Sigmoid colon (tissue), 7 donors: ENCODE results near the gene ZNF415. TPM values are rescaled to one million over a fixed set of nuclear protein-coding genes. Genes with fewer than 3 reads are reported as not detected.

ENCODE experiments used
- DNase-seq: peaks from one replicate; pipeline ENCODE4 v3.0.0-alpha.2; 2019
- H3K27ac ChIP-seq, 4 donors: fragments of 200-600 bp; sonication (generic); one replicate each; pipeline ENCODE4 v1.5.1; 2016 to 2019; ENCODE audit warnings: mild to moderate bottlenecking in 1 of 4
- H3K27me3 ChIP-seq, 3 donors: fragments of 200-600 bp; sonication (generic); one replicate each; pipeline ENCODE4 v1.5.1; 2019; ENCODE audit warnings: mild to moderate bottlenecking in 1 of 3
- H3K36me3 ChIP-seq, 4 donors: fragments of 200-600 bp; sonication (generic); one replicate each; pipeline ENCODE4 v1.5.1; 2016 to 2019
- H3K4me1 ChIP-seq, 4 donors: fragments of 200-600 bp; sonication (generic); one replicate each; pipeline ENCODE4 v1.5.1; 2017 to 2019
- H3K4me3 ChIP-seq, 4 donors: fragments of 200-600 bp; sonication (generic); one replicate each; pipeline ENCODE4 v1.5.1; 2017 to 2019; ENCODE audit warnings: mild to moderate bottlenecking in 2 of 4, moderate library complexity in 1 of 4
- H3K9me3 ChIP-seq, 4 donors: fragments of 200-600 bp in 3 of 4; sonication (generic) in 3 of 4; one replicate each; pipeline versions ENCODE4 v1.5.1 to v1.6.1; 2013 to 2019
- EP300 ChIP-seq, 4 donors: sonication (generic); formaldehyde crosslinking; IDR thresholded peaks; one replicate each; pipeline ENCODE4 v1.6.1; 2017; ENCODE audit warnings: antibody characterized with exemption in 4 of 4
- POLR2A ChIP-seq, 2 donors: fragments of 450-650 bp; IDR thresholded peaks; one replicate each; pipeline ENCODE4 v1.6.1; 2016; ENCODE audit warnings: antibody characterized with exemption in 2 of 2, mild to moderate bottlenecking in 2 of 2, moderate library complexity in 2 of 2
- POLR2AphosphoS5 ChIP-seq, 4 donors: sonication (generic); formaldehyde crosslinking; IDR thresholded peaks; one replicate each; pipeline ENCODE4 v1.6.1; 2017; ENCODE audit warnings: antibody characterized with exemption in 4 of 4
- WGBS, 2 donors: extraction: QIAGEN DNeasy Blood & Tissue Kit; methylation state at CpG; one replicate each; pipeline ENCODE4 v1.1.7; 2013; 5-methylcytosine and 5-hydroxymethylcytosine counted together
- intact Hi-C: fragments of 100-400 bp; cut with DNase I; formaldehyde crosslinking; loops from one replicate; pipeline ENCODE4 v1.15.1; 2023
- polyA plus RNA-seq, 3 donors: library from polyadenylated mRNA; stranded (reverse); fragments of 200-250 nt; gene quantifications; one replicate each; pipeline ENCODE4 v1.2.3, GENCODE V29; 2013
- total RNA-seq, 4 donors: library from RNA; depleted of rRNA; stranded (reverse); fragments of >200 nt; gene quantifications; one replicate each; pipeline ENCODE4 v1.1.0, GENCODE V29; 2016
- TF ChIP-seq, protein P1 (sequence below), 4 experiments: fragments of 450-650 bp in 3 of 4; fragments of 200-600 bp in 1 of 4; IDR thresholded peaks; one replicate each; pipeline ENCODE4 v1.5.1; 2016 to 2019; ENCODE audit warnings: antibody characterized with exemption in 4 of 4, mild to moderate bottlenecking in 3 of 4, moderate library complexity in 2 of 4
- donor health status: healthy with polysubstance abuse.
- donor health status: Bipolar disorder and iron deficiency.
- donor health status: healthy.

The ZNF415 gene
- total and polyA plus RNA-seq, 7 donors: 2.5 to 16.9 (median 10.7) TPM

GRCh38 chr19:53165691-53166091, 33.0 kb upstream of the ZNF415 start:
- DNase-seq: no peak
- peaks cover 17 to 36% (median 29%) of the 10 kb centered on the region in 4 donors for H3K9me3 ChIP-seq
- intact Hi-C loops: no loop called here
- no peak overlapping the region for H3K27ac ChIP-seq
- TF ChIP-seq POLR2A (IDR thresholded peaks at IDR 0.05) (no peak), EP300 (IDR thresholded peaks at IDR 0.05) (no peak), POLR2AphosphoS5 (IDR thresholded peaks at IDR 0.05) (no peak)
- TF ChIP-seq, protein P1, sequence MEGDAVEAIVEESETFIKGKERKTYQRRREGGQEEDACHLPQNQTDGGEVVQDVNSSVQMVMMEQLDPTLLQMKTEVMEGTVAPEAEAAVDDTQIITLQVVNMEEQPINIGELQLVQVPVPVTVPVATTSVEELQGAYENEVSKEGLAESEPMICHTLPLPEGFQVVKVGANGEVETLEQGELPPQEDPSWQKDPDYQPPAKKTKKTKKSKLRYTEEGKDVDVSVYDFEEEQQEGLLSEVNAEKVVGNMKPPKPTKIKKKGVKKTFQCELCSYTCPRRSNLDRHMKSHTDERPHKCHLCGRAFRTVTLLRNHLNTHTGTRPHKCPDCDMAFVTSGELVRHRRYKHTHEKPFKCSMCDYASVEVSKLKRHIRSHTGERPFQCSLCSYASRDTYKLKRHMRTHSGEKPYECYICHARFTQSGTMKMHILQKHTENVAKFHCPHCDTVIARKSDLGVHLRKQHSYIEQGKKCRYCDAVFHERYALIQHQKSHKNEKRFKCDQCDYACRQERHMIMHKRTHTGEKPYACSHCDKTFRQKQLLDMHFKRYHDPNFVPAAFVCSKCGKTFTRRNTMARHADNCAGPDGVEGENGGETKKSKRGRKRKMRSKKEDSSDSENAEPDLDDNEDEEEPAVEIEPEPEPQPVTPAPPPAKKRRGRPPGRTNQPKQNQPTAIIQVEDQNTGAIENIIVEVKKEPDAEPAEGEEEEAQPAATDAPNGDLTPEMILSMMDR (IDR thresholded peaks at IDR 0.05): no peak
- H3K27me3 ChIP-seq: no peaks in the 10 kb centered on the region
- no peaks in the 10 kb centered on the region for H3K4me1 ChIP-seq
- peaks cover 5 to 19% (median 12%) of the 10 kb centered on the region in 4 donors for H3K36me3 ChIP-seq
- WGBS, 2 donors: 94 to 98% methylated on average over 3 of the region's 3 CpGs
- no peak overlapping the region for H3K4me3 ChIP-seq

- Histone ChIP-seq H3K36me3 (peaks cover 4 to 16% (median 9%) of the 10 kb centered on the region in 4 donors), H3K27ac (no peak overlapping the region), H3K4me3 (no peak overlapping the region), H3K9me3 (peaks cover 17 to 28% (median 22%) of the 10 kb centered on the region in 4 donors), H3K4me1 (peaks cover 0 to 21% (median 16%) of the 10 kb centered on the region in 4 donors), H3K27me3 (no peaks in the 10 kb centered on the region)
- 57 to 71% methylated on average over 3 of the region's 3 CpGs for WGBS, 2 donors
- intact Hi-C loops: no loop called here
- no peak for TF ChIP-seq POLR2AphosphoS5 (IDR thresholded peaks at IDR 0.05)
- no peak for TF ChIP-seq POLR2A (IDR thresholded peaks at IDR 0.05)
- no peak for TF ChIP-seq EP300 (IDR thresholded peaks at IDR 0.05)
- TF ChIP-seq, protein P1 (IDR thresholded peaks at IDR 0.05): no peak
- no peak for DNase-seq
Observed at GRCh38 chr19:53161123-53161522, 28.4 kb upstream of the ZNF415 start.

GRCh38 chr19:53160350-53160749, 27.6 kb upstream of the ZNF415 start:
- no peak overlapping the region for H3K27ac ChIP-seq
- peaks cover 9 to 21% (median 14%) of the 10 kb centered on the region in 4 donors for H3K9me3 ChIP-seq
- no peaks in the 10 kb centered on the region for H3K27me3 ChIP-seq
- intact Hi-C loops: no loop called here
- no peak overlapping the region for H3K4me3 ChIP-seq
- TF ChIP-seq POLR2A (IDR thresholded peaks at IDR 0.05): no peak
- TF ChIP-seq, protein P1 (IDR thresholded peaks at IDR 0.05): no peak
- no peak for TF ChIP-seq EP300 (IDR thresholded peaks at IDR 0.05)
- no peak for TF ChIP-seq POLR2AphosphoS5 (IDR thresholded peaks at IDR 0.05)
- H3K4me1 ChIP-seq: peaks cover 0 to 21% (median 16%) of the 10 kb centered on the region in 4 donors
- peaks cover 0 to 12% (median 3%) of the 10 kb centered on the region in 4 donors for H3K36me3 ChIP-seq
- 95 to 96% methylated on average over 3 of the region's 3 CpGs for WGBS, 2 donors
- no peak for DNase-seq

GRCh38 chr19:53158119-53158656, 25.5 kb upstream of the ZNF415 start:
- 2 to 3% methylated on average over 41 of the region's 41 CpGs for WGBS, 2 donors
- peak overlapping the region; percentile 61 to 71 (median 68) for H3K4me3 ChIP-seq
- no peak for TF ChIP-seq POLR2AphosphoS5 (IDR thresholded peaks at IDR 0.05)
- no peak for TF ChIP-seq EP300 (IDR thresholded peaks at IDR 0.05)
- no peak for TF ChIP-seq POLR2A (IDR thresholded peaks at IDR 0.05)
- TF ChIP-seq, protein P1 (IDR thresholded peaks at IDR 0.05): no peak
- H3K36me3 ChIP-seq: peaks cover 0 to 14% (median 2%) of the 10 kb centered on the region in 4 donors
- intact Hi-C loops: loop anchor here (1.0 to 5.0 kb wide), 3 partner anchors 25 to 55 kb away; partner anchors contain the start of genes ZNF160 and ZNF415
- peaks cover 0 to 21% (median 16%) of the 10 kb centered on the region in 4 donors for H3K4me1 ChIP-seq
- DNase-seq: peak; percentile 66
- H3K27ac ChIP-seq: peak overlapping the region; percentile 68 to 82 (median 76)
- H3K9me3 ChIP-seq: peaks cover 0 to 9% (median 4%) of the 10 kb centered on the region in 4 donors
- no peaks in the 10 kb centered on the region for H3K27me3 ChIP-seq
